Transverse colon (tissue), 4 donors: ENCODE measurements around the gene TIMM22.

Experiments used
- EP300 ChIP-seq: sonication (generic); formaldehyde crosslinking; IDR thresholded peaks from one replicate; pipeline ENCODE4 v1.6.1; 2017; ENCODE audit warnings: antibody characterized with exemption, low read depth
- POLR2A ChIP-seq: fragments of 450-650 bp; IDR thresholded peaks from one replicate; pipeline ENCODE4 v1.6.1; 2016; ENCODE audit warnings: antibody characterized with exemption, mild to moderate bottlenecking, moderate library complexity
- POLR2AphosphoS5 ChIP-seq, 3 donors: sonication (generic); formaldehyde crosslinking; IDR thresholded peaks; one replicate each; pipeline ENCODE4 v1.6.1; 2016; ENCODE audit warnings: antibody characterized with exemption in 3 of 3
- TF ChIP-seq, protein P1 (sequence below), 5 experiments: fragments of 200-600 bp in 3 of 5; fragments of 450-650 bp in 2 of 5; sonication (generic) in 3 of 5; IDR thresholded peaks; 1 replicate in 2 of 5; 2 replicates in 3 of 5; pipeline ENCODE4 v1.5.1; 2016 to 2017; ENCODE audit warnings: antibody characterized with exemption in 5 of 5, inconsistent platforms in 3 of 5, mild to moderate bottlenecking in 2 of 5, moderate library complexity in 1 of 5

GRCh38 chr17:962166-962565 lies 34.8 kb upstream of the TIMM22 start:
- TF ChIP-seq, protein P1, sequence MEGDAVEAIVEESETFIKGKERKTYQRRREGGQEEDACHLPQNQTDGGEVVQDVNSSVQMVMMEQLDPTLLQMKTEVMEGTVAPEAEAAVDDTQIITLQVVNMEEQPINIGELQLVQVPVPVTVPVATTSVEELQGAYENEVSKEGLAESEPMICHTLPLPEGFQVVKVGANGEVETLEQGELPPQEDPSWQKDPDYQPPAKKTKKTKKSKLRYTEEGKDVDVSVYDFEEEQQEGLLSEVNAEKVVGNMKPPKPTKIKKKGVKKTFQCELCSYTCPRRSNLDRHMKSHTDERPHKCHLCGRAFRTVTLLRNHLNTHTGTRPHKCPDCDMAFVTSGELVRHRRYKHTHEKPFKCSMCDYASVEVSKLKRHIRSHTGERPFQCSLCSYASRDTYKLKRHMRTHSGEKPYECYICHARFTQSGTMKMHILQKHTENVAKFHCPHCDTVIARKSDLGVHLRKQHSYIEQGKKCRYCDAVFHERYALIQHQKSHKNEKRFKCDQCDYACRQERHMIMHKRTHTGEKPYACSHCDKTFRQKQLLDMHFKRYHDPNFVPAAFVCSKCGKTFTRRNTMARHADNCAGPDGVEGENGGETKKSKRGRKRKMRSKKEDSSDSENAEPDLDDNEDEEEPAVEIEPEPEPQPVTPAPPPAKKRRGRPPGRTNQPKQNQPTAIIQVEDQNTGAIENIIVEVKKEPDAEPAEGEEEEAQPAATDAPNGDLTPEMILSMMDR (IDR thresholded peaks at IDR 0.05), result no peak
- no peak for TF ChIP-seq POLR2A
- TF ChIP-seq POLR2AphosphoS5 (IDR thresholded peaks at IDR 0.05), result no peak
- no peak for TF ChIP-seq EP300
